Endodermal cell (in vitro differentiated cells): ENCODE results near the gene RBKS. TPM values are rescaled to one million over a fixed set of nuclear protein-coding genes. Genes with fewer than 3 reads are reported as not detected.

Source experiments
- DNase-seq: peaks from one replicate; pipeline ENCODE4 v3.0.0-alpha.2; 2017
- H3K27ac ChIP-seq: 2 replicates; pipeline ENCODE4 v1.5.1; 2013; ENCODE audit warnings: mild to moderate bottlenecking, low read depth, low read length, moderate library complexity
- H3K27me3 ChIP-seq: 2 replicates; pipeline ENCODE4 v1.6.1; 2013; ENCODE audit warnings: mild to moderate bottlenecking, low read length, moderate library complexity; ENCODE audit not compliant: insufficient read depth, control insufficient read depth, poor library complexity, severe bottlenecking
- H3K36me3 ChIP-seq: 2 replicates; pipeline ENCODE4 v1.7.0; 2013; ENCODE audit warnings: mild to moderate bottlenecking, low read length, moderate library complexity; ENCODE audit not compliant: control insufficient read depth, insufficient read depth
- H3K4me1 ChIP-seq: one replicate; pipeline ENCODE4 v1.7.0; 2013; ENCODE audit warnings: low read length; ENCODE audit not compliant: control insufficient read depth, insufficient read depth
- H3K4me3 ChIP-seq: 2 replicates; pipeline ENCODE4 v1.5.1; 2013; ENCODE audit warnings: mild to moderate bottlenecking, low read length, moderate library complexity
- H3K9ac ChIP-seq: 2 replicates; pipeline ENCODE4 v1.6.1; 2013; ENCODE audit warnings: mild to moderate bottlenecking, low read length, moderate library complexity; ENCODE audit not compliant: poor library complexity, severe bottlenecking; ENCODE audit errors: extremely low read depth
- H3K9me3 ChIP-seq: 2 replicates; pipeline ENCODE4 v1.6.1; 2013; ENCODE audit warnings: mild to moderate bottlenecking, low read length, moderate library complexity; ENCODE audit not compliant: control insufficient read depth
- H3K27ac Mint-ChIP-seq: 2 replicates; pipeline ENCODE4 v1.8.0; 2020; ENCODE audit warnings: mixed read lengths
- H3K27me3 Mint-ChIP-seq: 2 replicates; pipeline ENCODE4 v1.8.0; 2021; ENCODE audit warnings: mild to moderate bottlenecking, mixed read lengths; ENCODE audit not compliant: insufficient read depth
- H3K36me3 Mint-ChIP-seq: 2 replicates; pipeline ENCODE4 v1.8.0; 2020; ENCODE audit warnings: low read depth, mixed read lengths
- H3K4me1 Mint-ChIP-seq: 2 replicates; pipeline ENCODE4 v1.8.0; 2020; ENCODE audit warnings: mixed read lengths
- H3K4me3 Mint-ChIP-seq: 2 replicates; pipeline ENCODE4 v1.8.0; 2020; ENCODE audit warnings: mild to moderate bottlenecking, moderate library complexity, mixed read lengths
- H3K9me3 Mint-ChIP-seq: 2 replicates; pipeline ENCODE4 v1.8.0; 2020; ENCODE audit warnings: mild to moderate bottlenecking, mixed read lengths
- WGBS, 2 experiments: methylation state at CpG; one replicate each; pipeline versions ENCODE4 v1.1.5 to v1.1.7; 2013; ENCODE audit warnings: missing lambda C conversion rate in 2 of 2, mixed read lengths in 1 of 2; ENCODE audit not compliant: insufficient coverage in 1 of 2, insufficient read length in 1 of 2; 5-methylcytosine and 5-hydroxymethylcytosine counted together
- total RNA-seq, 2 donors: library from RNA; stranded (reverse); fragmentation: NEBNext Ultra II Directional in 1 of 2; extraction: Animal tissue kit (Norgen Biotek cat#: 25700) in 1 of 2; gene quantifications; 2 replicates in 1 of 2; 3 replicates in 1 of 2; pipeline ENCODE4 v1.2.1, GENCODE V29; 2021
- TF ChIP-seq, protein P1 (sequence below): fragments of 200-600 bp; sonication (generic); conservative IDR thresholded peaks from 2 replicates; pipeline ENCODE4 v1.5.0; 2021; ENCODE audit warnings: antibody characterized with exemption, mild to moderate bottlenecking

The RBKS gene
- total RNA-seq, 2 donors from 2014 or later: 4.4 to 4.9 TPM

DNA sequence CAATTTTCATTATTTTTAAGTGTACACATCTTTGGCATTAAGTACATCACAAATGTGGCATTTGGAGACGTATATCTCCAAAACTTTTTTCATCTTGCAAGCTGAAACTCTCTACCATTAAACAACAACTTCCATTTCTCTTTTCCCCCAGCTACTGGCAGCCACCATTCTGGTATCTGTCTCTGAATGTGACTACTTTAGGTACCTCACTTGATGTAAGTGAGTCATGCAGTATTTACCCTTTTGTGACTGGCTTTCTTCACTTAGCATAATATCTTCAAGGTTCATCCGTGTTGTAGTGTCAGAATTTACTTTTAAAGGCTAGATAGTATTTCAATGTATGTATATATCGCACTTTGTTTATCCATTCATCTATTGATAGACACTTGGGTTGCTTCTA is 17.4 kb upstream of the RBKS start:
- Histone ChIP-seq H3K27me3 (no peaks in the 10 kb centered on the region), H3K4me3 (no peak overlapping the region), H3K27ac (no peak overlapping the region), H3K36me3 (no peaks in the 10 kb centered on the region), H3K9me3 (no peaks in the 10 kb centered on the region), H3K9ac (no peak overlapping the region), H3K4me1 (no peaks in the 10 kb centered on the region)
- Mint-ChIP-seq H3K36me3 (no peaks in the 10 kb centered on the region), H3K27me3 (no peaks in the 10 kb centered on the region), H3K27ac (no peak overlapping the region), H3K4me3 (no peak overlapping the region), H3K9me3 (no peaks in the 10 kb centered on the region), H3K4me1 (no peaks in the 10 kb centered on the region)
- WGBS, 2 experiments: 83 to 100% methylated on average over 1 of the region's 3 CpGs
- TF ChIP-seq, protein P1, sequence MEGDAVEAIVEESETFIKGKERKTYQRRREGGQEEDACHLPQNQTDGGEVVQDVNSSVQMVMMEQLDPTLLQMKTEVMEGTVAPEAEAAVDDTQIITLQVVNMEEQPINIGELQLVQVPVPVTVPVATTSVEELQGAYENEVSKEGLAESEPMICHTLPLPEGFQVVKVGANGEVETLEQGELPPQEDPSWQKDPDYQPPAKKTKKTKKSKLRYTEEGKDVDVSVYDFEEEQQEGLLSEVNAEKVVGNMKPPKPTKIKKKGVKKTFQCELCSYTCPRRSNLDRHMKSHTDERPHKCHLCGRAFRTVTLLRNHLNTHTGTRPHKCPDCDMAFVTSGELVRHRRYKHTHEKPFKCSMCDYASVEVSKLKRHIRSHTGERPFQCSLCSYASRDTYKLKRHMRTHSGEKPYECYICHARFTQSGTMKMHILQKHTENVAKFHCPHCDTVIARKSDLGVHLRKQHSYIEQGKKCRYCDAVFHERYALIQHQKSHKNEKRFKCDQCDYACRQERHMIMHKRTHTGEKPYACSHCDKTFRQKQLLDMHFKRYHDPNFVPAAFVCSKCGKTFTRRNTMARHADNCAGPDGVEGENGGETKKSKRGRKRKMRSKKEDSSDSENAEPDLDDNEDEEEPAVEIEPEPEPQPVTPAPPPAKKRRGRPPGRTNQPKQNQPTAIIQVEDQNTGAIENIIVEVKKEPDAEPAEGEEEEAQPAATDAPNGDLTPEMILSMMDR: no peak
- DNase-seq: no peak

DNA sequence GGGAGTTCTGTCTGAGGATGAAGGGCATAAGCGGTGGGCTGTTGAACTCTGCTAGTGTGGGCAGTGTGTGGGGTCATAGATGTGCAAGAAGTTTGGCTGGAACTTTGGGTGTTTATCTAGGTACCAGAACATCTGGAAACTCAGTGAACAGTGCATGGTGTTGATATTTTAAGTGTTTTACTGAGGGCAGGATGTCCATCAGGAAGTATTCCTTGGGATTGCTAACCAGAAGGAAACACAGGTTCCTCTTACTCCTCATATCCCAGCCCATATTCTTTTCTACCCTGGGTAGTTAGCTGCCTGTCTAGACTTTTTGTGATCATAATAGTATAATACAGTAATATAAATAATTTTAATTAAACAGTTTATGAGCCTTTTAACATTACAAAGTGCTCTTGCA is 15.9 kb upstream of the RBKS start:
- no peaks in the 10 kb centered on the region for H3K36me3 Mint-ChIP-seq
- H3K27ac ChIP-seq: no peak overlapping the region
- H3K4me3 Mint-ChIP-seq: no peak overlapping the region
- H3K4me1 ChIP-seq: no peaks in the 10 kb centered on the region
- no peaks in the 10 kb centered on the region for H3K9me3 ChIP-seq
- no peaks in the 10 kb centered on the region for H3K27me3 Mint-ChIP-seq
- 97 to 100% methylated on average over 1 of the region's 1 CpG for WGBS, 2 experiments
- H3K36me3 ChIP-seq: no peaks in the 10 kb centered on the region
- H3K9ac ChIP-seq: no peak overlapping the region
- H3K27ac Mint-ChIP-seq: no peak overlapping the region
- H3K4me1 Mint-ChIP-seq: no peaks in the 10 kb centered on the region
- no peak for DNase-seq
- TF ChIP-seq, protein P1: no peak
- H3K9me3 Mint-ChIP-seq: no peaks in the 10 kb centered on the region
- H3K27me3 ChIP-seq: no peaks in the 10 kb centered on the region
- no peak overlapping the region for H3K4me3 ChIP-seq

DNA sequence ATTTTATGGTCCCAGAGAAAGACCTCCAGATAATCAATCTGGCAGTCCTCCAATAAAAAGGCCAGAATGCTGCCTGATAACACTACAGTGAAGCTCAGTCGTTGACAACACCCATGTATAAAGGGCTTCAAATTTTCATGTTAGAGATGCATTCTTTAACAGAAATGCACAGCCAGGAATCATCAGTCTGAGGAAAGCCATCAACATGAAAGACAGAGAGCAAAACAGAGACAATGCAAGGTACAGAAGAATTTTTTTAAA is 14.1 kb upstream of the RBKS start:
- H3K27me3 Mint-ChIP-seq: no peaks in the 10 kb centered on the region

More for the DNA sequence above, 14.1 kb upstream of the RBKS start:
- TF ChIP-seq, protein P1: no peak
- H3K4me3 ChIP-seq: no peak overlapping the region
- H3K27me3 ChIP-seq: no peaks in the 10 kb centered on the region
- H3K27ac Mint-ChIP-seq: no peak overlapping the region
- no peaks in the 10 kb centered on the region for H3K4me1 Mint-ChIP-seq
- no peaks in the 10 kb centered on the region for H3K9me3 ChIP-seq
- no peak for DNase-seq
- 97 to 100% methylated on average over 1 of the region's 1 CpG for WGBS, 2 experiments
- no peaks in the 10 kb centered on the region for H3K4me1 ChIP-seq
- no peak overlapping the region for H3K27ac ChIP-seq
- no peaks in the 10 kb centered on the region for H3K9me3 Mint-ChIP-seq
- no peak overlapping the region for H3K9ac ChIP-seq
- no peaks in the 10 kb centered on the region for H3K36me3 ChIP-seq
- no peaks in the 10 kb centered on the region for H3K36me3 Mint-ChIP-seq
- H3K4me3 Mint-ChIP-seq: no peak overlapping the region
